Measurements from ENCODE around the gene RGS6. TPM values are rescaled to one million over a fixed set of nuclear protein-coding genes. Genes with fewer than 3 reads are reported as not detected.

RGS6 gene
- total RNA-seq, 4 donors from 2014 or later, result 0.54 to 9.1 (median 3.3) TPM

DNA sequence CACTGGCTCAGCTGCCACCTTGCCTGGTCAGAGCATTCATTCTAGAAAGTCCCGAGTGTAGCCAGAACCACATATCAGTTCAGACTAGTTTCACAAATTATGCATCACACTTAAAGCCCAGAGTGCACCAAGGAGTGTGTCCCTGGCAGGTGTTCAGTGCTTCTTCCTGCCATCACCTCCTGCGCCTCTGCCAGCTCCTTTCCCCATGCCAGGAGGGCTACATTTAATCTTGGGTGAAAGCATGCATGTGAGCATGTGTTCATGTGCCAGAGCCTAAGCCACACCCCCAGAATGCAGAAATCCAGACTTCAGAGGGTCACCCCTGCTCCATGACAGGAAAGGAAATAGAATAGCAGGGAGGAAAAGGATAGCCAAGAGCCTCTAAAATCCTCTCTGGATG, 580.1 kb downstream of the RGS6 start:
- H3K27me3 ChIP-seq, result no peaks in the 10 kb centered on the region
- H3K27ac ChIP-seq, result no peak overlapping the region
- H3K4me3 ChIP-seq, result no peak overlapping the region
- no peaks in the 10 kb centered on the region for H3K36me3 ChIP-seq
- peaks cover 0 to 2% (median under 1%) of the 10 kb centered on the region in 4 donors for H3K4me1 ChIP-seq
- TF ChIP-seq POLR2A (IDR thresholded peaks at IDR 0.05) (no peak), CTCF (IDR thresholded peaks at IDR 0.05) (no peak)
- H3K9me3 ChIP-seq, result no peaks in the 10 kb centered on the region
- DNase-seq, result no peak

- H3K27me3 ChIP-seq, result no peaks in the 10 kb centered on the region
- TF ChIP-seq POLR2A (IDR thresholded peaks at IDR 0.05), result no peak
- no peak for TF ChIP-seq CTCF (IDR thresholded peaks at IDR 0.05)
- no peaks in the 10 kb centered on the region for H3K9me3 ChIP-seq
- H3K4me3 ChIP-seq, result no peak overlapping the region
- H3K27ac ChIP-seq, result no peak overlapping the region
- H3K4me1 ChIP-seq, result peaks cover 0 to 7% (median 4%) of the 10 kb centered on the region in 4 donors
- DNase-seq, result no peak
- H3K36me3 ChIP-seq, result no peaks in the 10 kb centered on the region
Measured at GRCh38 chr14:72512925-72513324, 580.7 kb downstream of the RGS6 start.

DNA sequence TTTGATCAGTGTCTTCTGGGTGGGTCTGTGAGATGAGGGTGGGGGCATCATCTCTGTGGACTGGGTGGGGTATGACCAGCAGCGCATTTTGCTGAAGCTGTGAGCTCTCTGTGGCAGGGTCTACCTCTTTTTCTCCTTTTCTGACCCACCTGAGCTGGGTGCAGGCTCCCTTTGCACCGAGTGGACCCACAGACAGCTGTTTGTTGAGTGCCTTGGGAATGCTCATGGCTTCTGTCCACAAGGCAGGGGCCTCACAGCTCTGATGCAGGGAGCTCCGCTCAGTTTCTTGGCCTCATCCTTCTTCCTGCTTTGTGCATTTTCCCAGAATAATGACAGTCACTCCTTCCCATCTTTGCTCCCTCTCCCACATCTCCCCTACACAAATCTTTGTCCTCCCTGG, 581.1 kb downstream of the RGS6 start:
- no peak for DNase-seq
- TF ChIP-seq CTCF (IDR thresholded peaks at IDR 0.05) (no peak), POLR2A (IDR thresholded peaks at IDR 0.05) (no peak)
- Histone ChIP-seq H3K36me3 (no peaks in the 10 kb centered on the region), H3K27ac (no peak overlapping the region), H3K27me3 (no peaks in the 10 kb centered on the region), H3K4me1 (peaks cover 0 to 11% (median 6%) of the 10 kb centered on the region in 4 donors), H3K9me3 (no peaks in the 10 kb centered on the region), H3K4me3 (no peak overlapping the region)

- Histone ChIP-seq H3K9me3 (no peaks in the 10 kb centered on the region), H3K36me3 (no peaks in the 10 kb centered on the region), H3K4me1 (peaks cover 0 to 11% (median 7%) of the 10 kb centered on the region in 4 donors), H3K27ac (no peak overlapping the region), H3K27me3 (no peaks in the 10 kb centered on the region), H3K4me3 (no peak overlapping the region)
- TF ChIP-seq CTCF (IDR thresholded peaks at IDR 0.05) (peak in 5 of 6 experiments; percentile 22 to 48 (median 41)), POLR2A (IDR thresholded peaks at IDR 0.05) (no peak)
- DNase-seq, result no peak
Measured at GRCh38 chr14:72513965-72514659, 581.9 kb downstream of the RGS6 start.

GRCh38 chr14:72514660-72515025, 582.4 kb downstream of the RGS6 start:
- H3K4me1 ChIP-seq, result peaks cover 0 to 11% (median 7%) of the 10 kb centered on the region in 4 donors
- no peak for DNase-seq
- TF ChIP-seq CTCF (IDR thresholded peaks at IDR 0.05) (no peak), POLR2A (IDR thresholded peaks at IDR 0.05) (no peak)
- H3K36me3 ChIP-seq, result no peaks in the 10 kb centered on the region
- H3K4me3 ChIP-seq, result no peak overlapping the region
- no peak overlapping the region for H3K27ac ChIP-seq
- no peaks in the 10 kb centered on the region for H3K9me3 ChIP-seq
- no peaks in the 10 kb centered on the region for H3K27me3 ChIP-seq
